ENCODE data around the gene SMIM27.
A peak's percentile ranks its signal among the peaks of the same experiment; 100 is the strongest.
"Not testable (repeated sequence)": the region's sequence is repeated elsewhere in the genome, so short reads cannot be mapped to it uniquely, and the experiment has no call there.

The SMIM27 gene, protein sequence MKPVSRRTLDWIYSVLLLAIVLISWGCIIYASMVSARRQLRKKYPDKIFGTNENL

DNA sequence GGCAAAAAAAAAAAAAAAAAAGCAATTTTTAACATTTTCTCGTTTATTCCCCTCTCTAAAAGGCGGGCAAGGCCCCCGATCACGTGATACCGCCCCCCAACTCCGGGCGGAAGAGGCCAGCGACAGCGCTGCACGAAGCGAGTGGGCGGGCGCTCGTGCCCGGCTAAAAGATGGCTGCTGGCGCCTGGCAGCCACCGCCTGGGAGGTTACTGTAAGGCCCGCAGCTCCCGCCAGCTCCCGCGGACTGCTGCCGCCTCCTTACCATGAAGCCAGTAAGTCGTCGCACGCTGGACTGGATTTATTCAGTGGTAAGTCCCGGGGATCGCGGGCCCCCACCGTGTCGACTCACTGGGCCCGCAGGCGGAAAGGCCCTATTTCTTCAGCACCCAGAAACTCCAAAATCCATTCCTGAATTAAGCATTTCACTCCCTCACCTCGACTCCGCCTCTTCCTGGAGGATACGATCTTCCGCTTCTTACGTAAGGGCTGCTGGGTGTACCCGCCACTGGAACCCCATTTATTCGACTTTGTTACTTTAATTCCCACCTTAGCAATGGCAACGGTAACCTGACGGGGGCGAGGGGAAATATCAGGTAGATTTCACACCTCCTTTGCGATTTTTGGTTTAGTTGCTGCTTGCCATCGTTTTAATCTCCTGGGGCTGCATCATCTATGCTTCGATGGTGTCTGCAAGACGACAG is at the start of gene SMIM27, which contains the start of gene TOPORS:
Gene SMIM27, plus strand, starts transcription at position 156 of the 701 bp plus-strand sequence. Its CDS starts 108 bp downstream, at position 264.
Gene TOPORS, minus strand, starts transcription at position 415 of the 701 bp plus-strand sequence. Its CDS starts 150 bp downstream, at position 265.
- DNase-seq (ENCODE audit: low read depth) = peak; percentile 82

DNA sequence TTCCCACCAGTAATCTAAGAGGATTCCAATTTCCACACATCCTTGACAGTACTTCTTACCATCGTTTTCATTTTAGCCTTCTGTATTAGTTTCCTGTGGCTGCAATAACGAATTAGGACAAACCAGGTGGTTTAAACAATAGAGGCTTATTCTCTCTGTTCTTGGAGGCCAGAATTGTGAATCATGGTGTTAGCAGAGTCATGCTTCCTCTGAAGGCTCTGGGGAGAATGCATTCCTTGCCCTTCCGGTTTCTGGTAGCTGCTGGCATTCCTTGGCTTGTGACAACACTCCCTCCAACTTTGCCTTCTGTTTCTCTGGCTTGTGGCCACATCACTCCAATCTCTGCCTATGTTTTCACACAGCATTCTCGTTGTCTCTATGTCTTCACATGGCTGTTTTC is 49.7 kb upstream of the SMIM27 start:
- peak; percentile 78 for DNase-seq (ENCODE audit: low read depth)

DNA sequence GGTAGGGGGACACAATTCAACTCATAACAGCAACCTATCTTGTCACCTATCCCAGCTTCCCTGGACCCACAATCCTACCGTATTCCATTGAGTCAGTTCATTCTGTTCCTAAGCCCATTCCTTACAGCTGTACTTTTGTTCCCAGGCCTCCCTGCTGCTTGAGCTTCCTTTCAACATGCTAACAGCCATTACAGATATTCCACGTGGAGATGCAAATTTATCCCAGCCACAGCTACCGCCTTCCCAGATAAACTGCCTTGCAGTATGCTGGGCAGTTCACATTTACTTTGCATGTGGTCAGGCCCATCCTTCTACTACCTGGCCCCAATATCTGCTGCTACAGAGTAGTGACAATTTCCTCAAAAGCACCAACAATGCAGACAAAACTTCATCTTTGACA is 49.1 kb upstream of the SMIM27 start:
- DNase-seq (ENCODE audit: low read depth) = no peak

DNA sequence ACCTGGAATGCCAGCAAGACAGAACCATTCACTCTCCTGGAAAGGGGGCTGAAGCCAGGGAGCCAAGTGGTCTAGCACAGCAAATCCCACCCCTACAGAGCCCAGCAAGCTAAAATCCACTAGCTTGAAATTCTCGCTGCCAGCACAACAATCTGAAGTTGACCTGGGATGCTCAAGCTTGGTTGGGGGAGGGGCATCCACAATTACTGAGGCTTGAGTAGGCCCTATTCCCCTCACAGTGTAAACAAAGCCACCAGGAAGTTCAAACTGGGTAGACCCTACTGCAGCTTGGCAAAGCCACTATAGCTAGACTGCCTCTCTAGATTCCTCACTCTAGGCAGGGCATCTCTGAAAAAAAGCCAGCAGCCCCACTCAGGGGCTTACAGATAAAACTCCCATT is 43.4 kb upstream of the SMIM27 start:
- no peak for DNase-seq (ENCODE audit: low read depth)

DNA sequence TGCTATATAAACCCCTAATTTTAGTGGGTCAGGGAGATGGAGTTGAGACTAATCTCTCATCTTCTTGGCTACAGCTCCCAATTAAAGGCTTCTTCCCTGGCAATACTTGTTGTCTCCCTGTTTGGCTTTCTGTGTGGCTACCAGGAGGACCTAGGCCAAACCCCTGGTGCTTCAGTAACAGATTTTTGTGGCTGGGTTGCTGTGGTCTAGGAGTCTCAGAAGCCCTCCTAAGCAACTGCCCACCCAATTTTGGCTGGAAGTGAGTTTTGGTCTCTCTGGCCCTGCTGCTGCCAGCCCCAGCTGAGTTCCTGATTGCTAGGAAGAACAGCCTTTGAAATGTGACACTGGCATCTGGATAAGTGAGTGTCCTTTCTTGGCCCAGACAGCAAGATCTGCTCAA is 35.9 kb upstream of the SMIM27 start:
- DNase-seq (ENCODE audit: low read depth) = no peak

DNA sequence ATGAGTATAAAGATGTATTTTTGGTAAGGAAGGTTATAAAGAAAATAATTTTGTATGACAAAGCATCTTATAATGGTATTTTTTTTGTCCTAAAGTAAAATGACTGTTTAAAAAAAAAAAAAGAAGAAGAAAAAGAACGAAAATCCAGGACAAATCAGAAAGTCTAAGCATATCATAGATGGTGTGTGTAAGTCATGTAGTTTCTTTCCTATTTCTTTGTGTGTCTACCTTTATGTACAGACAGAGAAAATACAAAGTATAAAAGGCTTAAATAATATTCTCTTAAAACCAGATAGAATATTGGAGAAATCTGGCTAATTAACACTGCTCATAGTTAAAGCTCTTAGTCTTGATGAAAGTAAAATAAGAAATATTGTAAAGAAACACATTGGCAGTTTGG is 33.9 kb upstream of the SMIM27 start:
- no peak for DNase-seq (ENCODE audit: low read depth)

DNA sequence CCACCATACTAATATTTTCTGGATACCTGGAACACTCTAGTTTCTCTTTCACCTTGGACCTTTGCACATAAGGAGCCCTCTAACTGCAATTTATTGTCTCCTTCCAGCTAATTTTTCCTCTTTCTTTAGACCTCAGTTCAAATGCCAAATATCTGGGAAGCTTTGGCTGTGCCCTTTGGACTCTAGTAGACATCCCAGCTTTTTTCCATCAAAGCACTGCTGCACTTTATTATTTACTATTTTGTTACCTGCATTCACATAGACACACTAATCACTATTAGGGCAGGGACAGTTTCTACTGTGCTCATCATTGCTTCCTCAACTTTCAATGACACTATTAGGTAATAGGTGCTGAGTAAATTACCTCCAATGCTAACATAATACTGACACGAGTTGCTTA is 28.2 kb upstream of the SMIM27 start:
- no peak for DNase-seq (ENCODE audit: low read depth)

DNA sequence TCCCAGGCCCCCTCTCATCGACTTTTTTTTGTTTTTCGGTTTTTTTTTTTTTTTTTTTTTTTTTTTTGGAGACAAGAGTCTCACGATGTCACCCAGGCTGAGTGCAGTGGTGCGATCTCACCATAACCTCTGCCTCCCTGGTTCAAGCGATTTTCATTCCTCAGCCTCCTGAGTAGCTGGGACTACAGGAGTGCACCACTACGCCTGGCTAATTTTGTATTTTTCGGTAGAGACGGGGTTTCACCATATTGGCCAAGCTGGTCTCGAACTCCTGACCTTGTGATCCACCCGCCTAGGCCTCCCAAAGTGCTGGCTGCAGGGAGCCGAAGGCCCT is 27.6 kb upstream of the SMIM27 start:
- not testable (repeated sequence) for DNase-seq (ENCODE audit: low read depth)

DNA sequence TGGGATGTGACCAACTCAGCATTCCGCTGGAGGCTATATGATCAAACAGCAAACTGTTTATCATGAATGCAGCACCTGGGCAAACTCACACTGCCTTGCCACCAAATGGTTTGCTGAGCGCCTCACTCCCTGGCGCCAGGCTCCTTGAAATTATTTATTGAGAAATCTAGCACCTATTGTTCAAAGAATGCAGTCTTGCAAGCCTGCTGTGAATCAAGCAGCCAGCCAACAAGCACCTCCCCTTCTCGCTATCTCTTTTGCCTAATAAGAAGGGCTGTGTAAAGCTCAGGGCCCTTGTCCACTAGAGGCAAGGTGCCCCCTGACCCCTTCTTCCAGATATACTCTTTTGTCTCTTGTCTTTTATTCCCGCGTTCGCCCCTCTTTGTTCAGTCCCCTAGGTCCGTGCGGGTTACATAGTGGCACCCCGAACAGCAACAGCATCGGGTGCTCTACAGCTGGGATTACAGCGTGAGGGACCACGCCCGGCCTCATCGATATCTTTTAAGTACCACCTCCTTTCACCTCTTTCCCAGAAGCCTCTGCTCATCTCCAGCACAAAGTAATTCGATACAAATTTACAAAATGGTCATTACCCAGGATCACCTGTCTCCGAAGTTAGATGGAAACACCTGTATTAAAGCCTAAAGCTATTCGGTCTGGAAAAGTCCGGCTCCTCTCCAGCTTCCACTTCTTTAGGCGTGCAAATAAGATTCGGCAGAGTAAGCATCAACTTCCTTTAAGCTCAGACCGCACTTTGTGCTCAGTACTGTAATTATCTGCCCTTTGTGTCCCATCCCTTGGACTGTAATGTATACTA is 27.0 kb upstream of the SMIM27 start:
- peak; percentile 50 for DNase-seq (ENCODE audit: low read depth)

DNA sequence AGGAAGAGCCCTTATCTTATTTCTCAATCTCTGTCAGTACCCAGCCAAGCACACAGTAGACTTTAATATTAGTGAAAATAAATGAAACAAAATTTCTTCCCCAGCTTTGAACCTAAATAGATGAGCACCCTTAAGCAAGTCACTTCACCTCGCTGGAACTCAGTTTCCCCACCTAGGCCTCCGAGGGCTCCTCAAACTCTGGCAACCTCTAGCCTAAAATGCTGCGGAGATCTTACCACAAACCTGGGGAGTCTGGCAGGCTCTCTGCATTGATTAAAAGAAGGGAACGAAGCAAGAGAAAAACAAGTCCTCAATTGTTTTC is 26.5 kb upstream of the SMIM27 start:
- DNase-seq (ENCODE audit: low read depth) = no peak

DNA sequence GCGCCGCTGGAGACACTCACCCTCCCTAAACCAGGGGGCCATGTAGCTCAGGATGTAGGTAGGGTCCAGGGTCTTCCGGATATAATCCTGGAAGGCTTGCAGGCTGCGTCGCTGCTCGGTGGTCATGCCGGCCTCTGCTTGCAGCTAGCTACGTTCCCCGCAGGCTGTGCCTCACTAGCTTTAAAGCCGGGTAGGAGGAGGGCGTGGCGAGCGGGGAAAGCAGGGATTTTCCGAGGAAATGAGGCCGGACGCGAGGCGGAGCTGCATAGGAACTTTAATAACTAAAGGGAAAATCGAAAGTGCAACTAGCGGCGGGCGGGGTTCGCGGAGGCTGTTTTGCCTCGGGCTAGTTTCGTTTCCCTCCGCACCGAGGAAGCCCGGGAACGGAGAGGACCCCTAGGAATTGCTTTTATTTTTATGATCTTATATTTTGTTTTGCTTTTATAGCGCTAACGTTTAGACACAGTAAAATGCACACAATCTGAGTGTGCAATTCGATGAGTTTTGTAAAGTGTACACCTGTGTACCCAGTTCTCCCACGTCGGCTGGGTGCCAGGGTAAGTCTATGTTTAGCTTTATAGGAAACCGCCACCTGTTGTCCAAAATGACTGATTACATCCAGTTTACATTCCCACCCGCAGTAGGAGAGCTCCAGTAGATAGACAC is 26.0 kb upstream of the SMIM27 start, which contains the start of gene RIGI:
Gene RIGI, minus strand, starts transcription at position 156 of the 666 bp plus-strand sequence. Its CDS starts 30 bp downstream, at position 126.
- peak; percentile 92 for DNase-seq (ENCODE audit: low read depth)

DNA sequence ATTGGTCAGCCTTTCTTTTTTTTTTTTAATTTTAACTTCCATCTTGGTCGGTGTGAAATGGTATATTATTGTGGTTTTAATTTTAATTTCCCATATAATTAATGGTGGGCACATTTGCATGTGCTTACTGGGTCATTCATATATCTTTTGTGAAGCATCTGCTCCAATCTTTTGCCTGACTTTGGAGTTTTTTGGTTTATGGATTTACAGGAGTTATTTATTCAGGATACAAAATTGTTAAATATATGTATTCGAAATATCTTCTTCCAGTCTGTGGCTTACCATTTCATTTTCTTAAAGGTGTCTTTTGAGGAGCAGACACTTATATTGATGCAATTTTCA is 25.4 kb upstream of the SMIM27 start:
- DNase-seq (ENCODE audit: low read depth) = no peak

DNA sequence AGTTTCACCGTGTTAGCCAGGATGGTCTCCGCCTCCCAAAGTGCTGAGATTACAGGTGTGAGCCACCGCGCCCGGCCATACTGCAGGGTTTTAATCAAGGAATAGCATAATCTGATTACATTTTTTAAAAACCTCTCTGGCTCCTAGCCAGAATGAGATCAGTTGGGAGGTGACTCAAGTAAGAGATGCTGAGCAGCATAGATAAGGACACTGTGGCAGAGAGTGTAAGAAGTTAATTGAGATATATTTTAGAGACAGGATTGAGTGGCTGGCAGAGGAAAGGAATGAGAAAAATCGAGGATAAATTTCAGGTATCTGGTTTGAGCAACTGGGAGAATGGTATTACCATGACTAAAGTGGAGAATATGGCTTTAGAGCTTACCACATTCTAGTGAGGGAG is 18.8 kb upstream of the SMIM27 start:
- DNase-seq (ENCODE audit: low read depth) = peak; percentile 17

DNA sequence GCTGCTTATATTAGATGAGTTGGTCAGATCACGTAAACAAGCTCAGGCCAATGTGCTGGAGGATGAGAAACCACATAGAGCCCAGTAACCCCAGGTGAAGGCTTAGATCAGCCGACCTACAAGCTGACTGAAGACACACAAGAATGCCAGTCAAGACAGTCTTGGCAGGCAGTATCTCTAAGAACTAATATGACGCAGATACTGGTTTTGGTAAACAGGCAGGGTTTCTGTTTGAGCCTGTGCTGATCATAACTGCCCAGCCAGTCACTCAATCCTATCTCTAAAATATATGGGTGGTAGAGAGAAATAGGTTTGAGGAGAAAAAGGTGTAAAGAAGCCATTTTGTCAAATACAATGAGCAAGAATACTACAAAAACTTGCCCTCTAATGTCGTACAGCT is 18.3 kb upstream of the SMIM27 start:
- DNase-seq (ENCODE audit: low read depth) = no peak

DNA sequence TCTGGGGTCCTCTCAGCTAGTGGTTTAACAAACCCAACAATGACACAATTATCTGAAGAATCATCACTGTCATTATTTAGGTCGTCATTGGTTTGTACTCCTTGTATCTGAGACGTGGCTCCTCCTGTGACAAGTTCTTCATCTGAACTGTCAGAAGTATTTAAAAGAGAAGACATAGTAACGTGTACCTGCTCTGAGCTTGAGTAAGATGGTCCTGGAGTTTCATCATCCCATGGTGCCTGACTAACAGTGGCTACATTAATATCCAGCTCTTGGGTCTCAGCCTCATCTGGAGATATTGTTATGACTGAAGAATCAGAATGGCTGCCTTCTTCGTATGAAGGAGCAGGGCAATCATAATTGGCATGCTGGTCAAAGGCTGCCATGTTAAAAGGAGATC is 9.1 kb upstream of the SMIM27 start:
- DNase-seq (ENCODE audit: low read depth) = no peak

DNA sequence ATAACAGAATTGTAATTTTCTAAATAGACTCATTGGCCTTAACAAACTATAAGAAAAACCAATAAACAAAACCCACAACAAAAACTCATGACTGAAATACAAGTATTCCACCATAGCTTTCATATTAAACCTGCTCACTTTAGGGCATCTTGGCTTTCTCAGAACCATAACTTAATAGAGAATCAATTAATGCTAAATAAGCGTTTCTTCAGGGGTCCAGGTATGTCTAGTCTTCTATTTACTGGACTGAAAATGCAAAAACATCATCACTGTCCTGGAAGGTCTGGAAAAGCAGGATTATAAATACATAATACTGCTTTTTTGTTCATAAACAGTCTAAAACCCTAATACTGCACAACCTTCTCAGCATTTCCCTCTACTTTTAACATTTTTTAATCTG is 6.2 kb upstream of the SMIM27 start:
- no peak for DNase-seq (ENCODE audit: low read depth)

DNA sequence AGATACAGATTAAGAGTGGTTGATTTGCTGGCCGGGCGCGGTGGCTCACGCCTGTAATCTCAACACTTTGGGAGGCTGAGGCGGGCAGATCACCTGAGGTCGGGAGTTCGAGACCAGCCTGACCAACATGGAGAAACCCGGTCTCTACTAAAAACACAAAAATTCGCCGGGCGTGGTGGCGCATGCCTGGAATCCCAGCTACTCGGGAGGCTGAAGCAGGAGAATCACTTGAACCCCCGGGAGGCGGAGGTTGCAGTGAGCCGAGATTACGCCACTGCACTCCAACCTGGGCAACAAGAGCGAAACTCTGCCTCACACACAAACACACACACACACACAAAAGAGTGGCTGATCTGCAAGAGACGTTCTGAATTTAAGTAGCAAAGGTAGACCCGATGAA is 3.9 kb upstream of the SMIM27 start:
- not testable (repeated sequence) for DNase-seq (ENCODE audit: low read depth)

DNA sequence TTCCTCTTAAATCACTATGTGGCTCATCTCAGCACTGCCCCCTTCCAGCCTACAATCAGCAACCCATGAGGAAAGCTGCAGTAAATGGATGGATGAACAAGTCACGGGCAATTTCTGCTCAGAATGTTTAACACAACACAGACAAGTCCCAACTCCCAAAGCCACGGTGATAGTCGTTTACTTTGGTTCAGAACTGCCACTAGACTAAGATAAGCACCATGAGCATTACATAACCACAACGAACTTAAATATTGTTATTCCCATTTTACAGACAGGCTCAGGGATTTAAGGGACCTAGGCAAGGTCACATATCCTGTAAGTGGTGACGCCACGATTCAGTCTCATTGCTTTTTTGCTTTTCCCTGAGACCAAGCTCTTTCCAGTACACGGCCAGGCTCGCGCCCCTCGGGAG is 2.0 kb upstream of the SMIM27 start:
- DNase-seq (ENCODE audit: low read depth) = peak; percentile 44

DNA sequence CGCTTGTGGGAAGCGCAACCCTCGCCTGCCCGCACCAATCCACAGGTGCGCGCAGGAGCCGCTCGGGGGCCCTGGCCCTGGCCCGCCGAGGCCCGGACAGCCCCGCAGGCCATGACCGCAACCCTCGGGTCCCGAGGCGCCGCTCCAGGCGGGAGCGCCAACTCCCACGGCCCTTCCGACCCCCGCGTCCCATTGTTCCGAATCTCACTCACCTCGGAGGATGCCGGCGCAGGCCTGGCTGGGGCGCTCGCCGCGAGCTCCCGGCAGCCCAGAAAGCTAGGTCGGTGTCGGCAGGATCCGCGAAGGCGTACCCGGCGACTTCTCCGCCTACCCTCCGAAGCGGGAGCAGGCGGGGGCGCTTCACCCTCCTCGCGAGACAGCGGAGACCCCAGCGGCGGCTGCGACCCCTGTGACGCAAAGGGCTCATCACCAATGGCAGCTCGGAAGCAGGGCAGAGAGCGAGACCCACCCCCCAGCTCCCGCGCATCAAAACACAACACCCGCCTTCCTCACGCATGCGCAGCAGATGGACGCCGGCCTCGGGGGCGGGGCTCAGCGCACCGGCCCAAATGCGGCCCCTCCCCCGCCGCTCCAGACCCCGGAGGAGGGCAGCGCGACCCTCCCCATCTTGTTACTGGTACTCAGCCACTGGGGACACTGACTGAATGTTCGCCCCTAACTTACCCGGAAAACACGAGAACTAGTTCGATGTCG is 1.4 kb upstream of the SMIM27 start:
- DNase-seq (ENCODE audit: low read depth) = peak; percentile 86

DNA sequence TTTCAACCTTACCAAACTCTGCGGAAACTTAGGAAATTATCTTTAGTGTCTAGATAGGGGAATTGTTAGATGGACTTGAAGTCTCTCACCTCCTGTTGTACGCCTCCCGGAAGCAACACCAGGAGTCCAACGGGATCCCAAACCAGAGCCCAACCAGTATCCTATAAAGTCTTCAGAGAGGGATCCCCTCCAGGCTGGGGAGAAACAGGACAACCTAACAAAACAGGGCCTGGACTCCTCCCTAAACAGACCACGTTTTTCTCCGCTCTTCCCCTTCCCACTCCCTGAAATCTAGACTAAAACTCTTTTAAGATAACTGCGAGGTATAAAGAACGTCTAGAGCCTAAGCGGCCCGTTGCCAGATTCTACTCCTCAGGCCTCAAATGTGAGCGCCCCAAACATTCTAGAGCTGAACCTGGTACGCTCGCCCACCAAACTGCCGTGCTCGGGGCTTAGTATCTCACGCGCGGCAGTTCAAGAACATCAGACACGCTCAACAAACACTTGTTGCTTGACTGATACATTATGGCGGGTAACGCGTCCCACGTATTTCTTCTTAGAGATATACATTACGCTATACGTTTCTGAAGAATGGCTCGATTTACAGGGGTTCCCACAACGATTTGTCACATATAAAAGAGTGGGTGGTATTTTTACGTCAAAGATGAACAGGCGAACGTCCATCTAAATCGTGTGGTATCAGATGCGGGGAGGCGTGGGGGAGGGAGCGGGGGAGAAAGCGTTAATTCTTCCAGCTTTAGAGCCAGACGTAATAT is 663 bp upstream of the SMIM27 start:
- DNase-seq (ENCODE audit: low read depth) = peak; percentile 44

DNA sequence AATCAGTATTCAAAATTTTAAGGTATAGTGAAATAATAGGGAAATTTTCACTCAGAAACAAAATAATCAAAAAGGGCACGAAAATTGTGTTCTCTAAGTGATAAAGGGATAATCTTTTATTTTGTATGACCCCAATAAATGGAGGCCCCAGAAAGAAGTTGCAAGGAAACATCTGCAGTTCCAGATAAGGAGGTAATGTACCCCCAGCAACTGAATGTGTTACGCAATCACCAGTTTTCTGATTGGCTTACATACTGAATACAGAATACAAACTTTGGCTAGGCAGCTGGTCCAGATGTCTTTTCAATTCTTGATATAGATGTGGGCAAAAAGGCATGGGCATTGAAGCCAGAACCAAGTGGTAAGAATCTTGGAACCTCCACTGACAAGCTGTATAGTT is 2.0 kb downstream of the SMIM27 start:
- peak; percentile 43 for DNase-seq (ENCODE audit: low read depth)

DNA sequence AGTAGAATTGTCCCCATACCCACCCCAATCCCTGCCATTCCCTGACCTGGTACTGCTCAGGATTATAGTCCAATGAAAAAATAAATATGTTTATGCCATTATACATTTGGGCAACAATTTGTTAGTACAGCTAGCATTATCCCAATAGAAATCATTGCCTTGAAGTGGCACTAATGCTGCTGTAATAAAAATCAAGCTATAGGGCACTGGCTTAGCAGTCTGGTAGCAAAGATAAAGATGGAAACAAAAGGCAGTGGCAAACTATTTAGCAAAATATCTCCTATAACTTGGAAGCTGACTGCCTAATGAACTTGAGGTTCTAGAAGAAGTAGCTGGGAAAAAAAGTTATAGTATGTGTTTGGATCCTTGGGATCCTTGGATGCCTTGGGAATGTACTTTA is 2.5 kb downstream of the SMIM27 start:
- no peak for DNase-seq (ENCODE audit: low read depth)
